DMS153 treated with DMSO at 0.1 percent for 48 hours (cell line): Measurements from ENCODE around the gene CYP4F12.
A peak's percentile ranks its signal among the peaks of the same experiment; 100 is the strongest.
"Not testable (repeated sequence)": the region's sequence is repeated elsewhere in the genome, so short reads cannot be mapped to it uniquely, and the experiment has no call there.

Source experiments
- DNase-seq: peaks from one replicate; lab custom pipeline; 2025; ENCODE audit not compliant: unreplicated experiment; lab: John Stamatoyannopoulos, UW

The CYP4F12 gene

GRCh38 chr19:15650123-15650522, 22.8 kb upstream of the CYP4F12 start:
- DNase-seq, result not testable (repeated sequence)

GRCh38 chr19:15651791-15652190, 21.1 kb upstream of the CYP4F12 start:
- no peak for DNase-seq

- DNase-seq, result no peak
Measured at GRCh38 chr19:15652559-15653278, 20.2 kb upstream of the CYP4F12 start.

- no peak for DNase-seq
Measured at GRCh38 chr19:15656467-15656866, 16.4 kb upstream of the CYP4F12 start.

GRCh38 chr19:15663247-15663646, 9.6 kb upstream of the CYP4F12 start:
- DNase-seq, result no peak

- DNase-seq, result no peak
Measured at GRCh38 chr19:15666186-15666585, 6.7 kb upstream of the CYP4F12 start.

- no peak for DNase-seq
Measured at GRCh38 chr19:15666883-15667282, 6.0 kb upstream of the CYP4F12 start.

- DNase-seq, result no peak
Measured at GRCh38 chr19:15669440-15669839, 3.4 kb upstream of the CYP4F12 start.

- DNase-seq, result no peak
Measured at GRCh38 chr19:15669891-15670290, 3.0 kb upstream of the CYP4F12 start.

GRCh38 chr19:15671237-15671821, 1.6 kb upstream of the CYP4F12 start:
- no peak for DNase-seq

GRCh38 chr19:15671891-15672579, 852 bp upstream of the CYP4F12 start:
- no peak for DNase-seq

GRCh38 chr19:15673176-15673654, 328 bp downstream of the CYP4F12 start:
- DNase-seq, result no peak

GRCh38 chr19:15675560-15675959, 2.7 kb downstream of the CYP4F12 start:
- no peak for DNase-seq

- no peak for DNase-seq
Measured at GRCh38 chr19:15679089-15679488, 6.2 kb downstream of the CYP4F12 start.

GRCh38 chr19:15679865-15680264, 7.0 kb downstream of the CYP4F12 start:
- DNase-seq, result not testable (repeated sequence)

- no peak for DNase-seq
Measured at GRCh38 chr19:15680478-15681322, 7.8 kb downstream of the CYP4F12 start.

GRCh38 chr19:15683411-15683810, 10.5 kb downstream of the CYP4F12 start:
- DNase-seq, result no peak

GRCh38 chr19:15684828-15685227, 11.9 kb downstream of the CYP4F12 start:
- no peak for DNase-seq

- DNase-seq, result no peak
Measured at GRCh38 chr19:15696654-15697194, 23.8 kb downstream of the CYP4F12 start.

GRCh38 chr19:15701757-15702533, 29.1 kb downstream of the CYP4F12 start:
- DNase-seq, result peak; percentile 59
